ENCODE data around the gene CDK15.
"Not testable (repeated sequence)": the region's sequence is repeated elsewhere in the genome, so short reads cannot be mapped to it uniquely, and the experiment has no call there.

Gene CDK15

GRCh38 chr2:201828220-201828619 is 21.9 kb downstream of the CDK15 start:
- DNase-seq = no peak

DNA sequence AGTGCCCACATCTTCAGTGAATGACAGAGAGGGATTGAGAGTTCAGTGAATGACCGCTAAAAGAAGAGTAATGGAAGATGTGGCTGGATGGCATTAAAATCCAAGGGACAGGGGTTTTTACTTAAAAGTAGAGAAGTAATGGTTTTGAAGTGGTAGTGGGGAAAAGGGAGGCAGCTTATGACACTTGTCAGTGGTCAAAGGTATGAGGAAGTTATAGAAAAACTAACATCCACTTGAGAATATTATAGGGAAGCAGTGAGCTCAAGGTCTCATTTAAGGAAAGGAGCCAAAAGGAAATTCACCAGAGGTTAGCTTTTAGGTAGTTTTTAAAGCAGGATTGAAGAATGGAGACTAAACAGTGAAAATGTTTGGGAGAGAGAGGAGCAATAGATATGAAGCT is 24.3 kb downstream of the CDK15 start:
- DNase-seq = no peak

DNA sequence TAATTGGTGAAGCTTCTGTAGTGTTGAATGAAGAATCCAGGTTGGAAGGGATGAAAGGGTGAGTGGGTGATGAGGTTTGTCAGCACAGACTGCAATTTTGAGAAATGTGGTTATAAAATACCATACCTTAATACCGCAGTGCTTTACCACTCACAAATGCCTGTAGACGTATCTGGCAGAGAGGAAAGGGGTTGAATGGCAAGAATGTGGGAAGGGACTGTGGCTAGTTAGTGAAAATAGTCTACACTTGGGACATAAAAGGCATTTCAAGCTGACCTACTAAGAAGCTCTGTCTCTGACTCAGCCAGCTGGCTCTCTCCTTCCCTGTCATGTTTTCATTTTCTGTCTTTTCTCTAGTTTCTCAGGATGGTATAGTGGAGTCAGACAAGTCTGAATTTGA is 25.1 kb downstream of the CDK15 start:
- DNase-seq = no peak

DNA sequence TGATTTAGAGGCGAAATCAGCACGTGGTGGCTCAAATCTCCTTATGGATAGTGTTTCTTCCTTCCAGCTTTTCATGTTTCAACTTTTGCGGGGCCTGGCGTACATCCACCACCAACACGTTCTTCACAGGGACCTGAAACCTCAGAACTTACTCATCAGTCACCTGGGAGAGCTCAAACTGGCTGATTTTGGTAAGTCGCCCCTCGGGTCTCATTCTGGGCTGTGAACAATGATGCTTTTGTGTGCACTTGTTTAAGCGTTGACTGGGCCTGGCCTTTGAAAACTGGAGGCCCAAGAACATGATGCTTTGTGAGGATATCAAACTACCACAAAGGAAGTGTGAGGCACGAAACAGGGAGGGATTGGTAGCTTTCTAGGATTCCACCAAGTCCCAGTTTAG is 27.4 kb downstream of the CDK15 start:
- DNase-seq = no peak

- no peak for DNase-seq
Measured at GRCh38 chr2:201835066-201835465, 28.7 kb downstream of the CDK15 start.

GRCh38 chr2:201837391-201837790 is 31.1 kb downstream of the CDK15 start:
- no peak for DNase-seq

- no peak for DNase-seq
Measured at GRCh38 chr2:201837824-201838431, 31.6 kb downstream of the CDK15 start.

GRCh38 chr2:201839727-201840126 is 33.4 kb downstream of the CDK15 start:
- no peak for DNase-seq

GRCh38 chr2:201840726-201841125 is 34.4 kb downstream of the CDK15 start:
- DNase-seq = no peak

DNA sequence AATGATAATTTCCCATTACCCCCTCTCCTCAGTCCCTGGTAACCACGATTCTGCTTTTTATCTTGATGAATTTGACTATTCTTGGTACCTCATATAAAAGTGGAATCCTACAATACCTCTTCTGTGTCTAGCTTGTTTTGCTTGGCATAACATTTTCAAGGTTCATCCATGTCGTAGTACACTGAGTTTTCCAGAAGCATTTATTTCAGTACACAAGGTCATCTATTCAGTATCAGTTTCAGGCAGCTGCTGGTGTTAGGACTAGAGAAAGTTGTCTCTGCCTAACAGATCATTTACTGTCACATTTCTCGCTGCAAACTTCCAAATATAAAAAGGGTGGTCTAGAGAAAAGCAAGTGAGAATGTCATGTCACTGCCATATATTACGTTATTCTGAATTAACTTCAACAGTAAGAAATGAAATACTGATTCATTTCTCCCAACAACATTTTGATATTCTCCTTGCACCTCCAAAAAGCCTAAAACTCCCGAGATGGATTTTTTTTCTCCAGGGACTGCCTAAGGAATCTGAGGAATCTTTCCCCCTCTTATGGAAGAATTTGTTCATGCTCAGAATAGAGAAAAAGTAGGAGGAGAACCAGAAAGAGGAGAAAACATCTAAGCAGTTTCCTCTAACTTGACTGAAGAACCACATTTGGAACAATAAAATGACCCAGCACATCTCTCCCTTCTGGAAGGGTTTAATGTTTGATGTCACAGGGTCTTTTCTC is 36.0 kb downstream of the CDK15 start:
- no peak for DNase-seq

GRCh38 chr2:201844922-201845321 is 38.6 kb downstream of the CDK15 start:
- DNase-seq = not testable (repeated sequence)

- no peak for DNase-seq
Measured at GRCh38 chr2:201847481-201847880, 41.1 kb downstream of the CDK15 start.

DNA sequence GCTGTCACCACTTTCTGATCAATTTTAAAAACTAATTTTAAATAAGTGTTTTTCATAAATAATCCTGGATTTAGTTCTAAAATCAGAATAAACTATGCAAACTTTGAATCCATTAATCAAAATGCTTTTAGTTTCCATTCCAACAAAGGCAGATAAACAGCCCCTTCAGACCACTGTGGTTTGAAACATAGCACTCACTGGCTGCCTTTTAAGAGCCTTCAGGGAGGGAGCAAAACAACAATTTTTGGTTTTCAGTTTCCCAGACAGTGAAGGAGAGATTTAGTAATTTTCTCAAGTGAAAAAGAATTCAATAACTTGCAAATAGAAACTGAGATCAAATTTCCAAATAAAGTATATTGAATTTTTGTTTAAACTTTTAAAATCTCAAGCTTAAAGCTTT is 46.1 kb downstream of the CDK15 start:
- no peak for DNase-seq

- no peak for DNase-seq
Measured at GRCh38 chr2:201852878-201853415, 46.6 kb downstream of the CDK15 start.

- DNase-seq = no peak
Measured at GRCh38 chr2:201854221-201854801, 48.0 kb downstream of the CDK15 start.

GRCh38 chr2:201854841-201855240 is 48.5 kb downstream of the CDK15 start:
- DNase-seq = no peak

DNA sequence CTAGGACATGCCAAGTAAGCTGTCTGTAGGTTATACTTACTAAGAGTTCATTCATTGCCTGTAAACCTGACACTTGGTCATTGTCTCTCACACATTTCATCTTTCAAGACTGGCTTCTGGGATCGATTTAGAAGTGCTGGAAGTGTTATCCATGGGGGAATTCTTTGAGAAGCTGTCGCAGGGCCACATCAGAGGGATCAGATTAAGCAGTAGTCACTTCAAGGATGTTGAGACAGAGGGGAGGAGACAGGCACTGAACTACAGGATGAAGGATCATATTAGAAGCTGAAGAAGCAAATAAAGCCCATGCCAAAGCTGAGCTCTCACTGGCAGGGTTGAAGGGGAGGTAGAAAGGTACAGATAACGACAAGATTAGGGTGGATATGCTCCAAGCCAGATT is 49.0 kb downstream of the CDK15 start:
- no peak for DNase-seq

DNA sequence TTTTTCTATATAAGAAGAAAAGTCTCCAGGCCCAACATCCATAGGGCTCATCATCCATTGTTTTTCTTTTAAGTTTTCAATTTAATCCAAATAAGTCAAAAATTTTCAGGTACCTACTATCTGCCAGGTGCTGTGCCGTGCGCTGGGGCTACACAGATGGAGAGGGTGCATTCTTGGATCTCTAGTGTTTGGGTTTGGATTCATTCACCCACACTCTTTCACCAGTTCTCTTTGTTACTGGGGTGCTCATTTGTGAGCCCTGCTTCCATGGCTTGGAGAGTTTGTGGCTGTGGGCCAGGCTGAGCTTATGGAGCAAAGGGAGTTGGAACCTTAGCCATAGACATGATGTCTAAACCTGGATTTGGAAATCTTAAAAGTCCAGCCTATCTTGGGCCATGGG is 51.0 kb downstream of the CDK15 start:
- DNase-seq = no peak

DNA sequence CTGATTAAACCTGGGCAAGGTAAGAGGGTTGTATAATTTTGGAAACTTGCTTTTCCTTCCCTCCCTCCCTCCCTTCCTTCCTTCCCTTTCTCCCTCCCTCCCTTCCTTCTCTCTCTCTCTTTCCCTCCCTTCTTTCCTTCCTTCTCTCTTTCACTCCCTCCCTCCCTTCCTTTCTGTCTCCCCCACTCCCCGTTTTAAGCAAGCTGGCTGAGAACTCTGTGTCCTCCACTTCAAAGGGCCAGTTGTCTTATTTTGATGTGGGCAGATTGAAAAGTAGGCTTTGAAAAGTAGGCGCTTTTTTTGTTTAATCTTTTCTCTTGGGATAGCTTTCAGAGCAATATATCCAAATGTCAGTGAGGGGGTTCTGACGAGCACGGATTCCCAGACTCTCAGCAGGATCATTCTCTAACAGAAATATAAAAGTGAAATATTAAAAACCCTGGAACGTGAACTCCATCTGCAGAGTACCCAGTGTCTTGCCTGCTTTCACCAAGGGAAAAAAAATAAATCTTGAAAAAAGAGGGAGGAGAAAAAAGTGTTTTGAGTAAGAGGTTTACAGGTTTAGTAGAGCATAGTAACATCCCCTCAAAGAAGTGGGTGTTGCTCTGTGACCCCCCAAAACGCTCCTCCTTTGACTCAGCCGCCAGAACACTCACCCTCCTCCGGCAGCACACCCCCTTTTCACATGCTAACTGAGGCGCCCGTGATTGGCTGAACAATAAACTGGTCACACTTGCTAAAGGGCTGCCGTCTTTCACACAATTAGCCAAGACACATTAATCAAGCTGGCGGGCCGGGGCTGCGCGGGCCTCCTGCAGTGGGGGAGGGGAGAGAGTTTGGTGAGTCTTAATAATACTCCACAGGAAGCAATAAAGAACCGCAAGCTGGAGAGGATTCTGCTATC is 52.2 kb downstream of the CDK15 start:
- DNase-seq = peak in 19 of 51 donors; percentile 2 to 51 (median 11)

- no peak for DNase-seq
Measured at GRCh38 chr2:201859949-201860348, 53.6 kb downstream of the CDK15 start.

- DNase-seq = peak in 29 of 51 donors; percentile 3 to 79 (median 34)
Measured at GRCh38 chr2:201860636-201861066, 54.3 kb downstream of the CDK15 start.

GRCh38 chr2:201862843-201863242 is 56.5 kb downstream of the CDK15 start:
- no peak for DNase-seq

All from hypothalamus (tissue), 51 donors.